Hematopoietic multipotent progenitor cell treated with erythropoietin and hydrocortisone succinate and interleukin-3 and kit ligand, for 4 days (in vitro differentiated cells): ENCODE data around the gene TENT4B.

ENCODE experiments used
- DNase-seq: peaks from one replicate; pipeline ENCODE4 v3.0.0-alpha.2; 2015

The TENT4B gene

DNA sequence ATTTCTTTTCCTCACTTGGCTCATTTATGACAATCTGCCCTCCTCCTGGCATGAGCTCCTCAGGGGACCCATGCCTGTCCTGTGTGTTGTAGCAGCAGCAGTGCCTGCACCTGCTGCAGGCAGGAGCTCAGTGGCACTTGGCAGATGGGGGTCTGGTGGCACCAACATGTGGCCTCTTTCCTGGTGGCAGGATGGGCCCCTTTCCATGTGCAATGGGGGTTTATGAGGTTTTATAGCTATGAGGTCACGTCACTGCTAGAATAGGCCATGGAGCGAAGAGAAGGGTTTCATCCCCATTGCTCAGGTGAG, 120.2 kb downstream of the TENT4B start:
- DNase-seq: no peak

DNA sequence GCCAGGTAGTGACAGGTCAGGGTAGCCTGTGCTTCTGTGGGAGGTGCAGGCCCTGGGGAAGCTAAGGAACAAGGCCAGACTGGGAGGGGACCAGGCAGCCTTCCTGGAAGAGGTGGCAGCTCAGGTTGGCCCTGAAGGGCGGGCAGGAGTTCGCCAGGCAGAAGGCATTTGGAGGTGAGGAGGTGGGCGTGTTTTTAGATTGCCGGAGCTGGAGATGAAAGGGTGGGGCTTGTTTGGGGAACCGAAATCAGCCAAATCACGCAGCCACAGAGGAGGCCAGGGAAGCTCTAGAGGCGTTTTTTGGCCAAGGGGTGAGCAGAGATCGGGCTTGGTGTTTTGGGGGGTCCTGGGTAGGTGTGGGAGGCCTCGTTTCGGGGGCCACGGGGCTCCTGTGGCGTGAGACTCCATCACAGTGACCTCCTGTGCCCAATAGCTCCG, 120.8 kb downstream of the TENT4B start:
- peak; percentile 92 for DNase-seq

DNA sequence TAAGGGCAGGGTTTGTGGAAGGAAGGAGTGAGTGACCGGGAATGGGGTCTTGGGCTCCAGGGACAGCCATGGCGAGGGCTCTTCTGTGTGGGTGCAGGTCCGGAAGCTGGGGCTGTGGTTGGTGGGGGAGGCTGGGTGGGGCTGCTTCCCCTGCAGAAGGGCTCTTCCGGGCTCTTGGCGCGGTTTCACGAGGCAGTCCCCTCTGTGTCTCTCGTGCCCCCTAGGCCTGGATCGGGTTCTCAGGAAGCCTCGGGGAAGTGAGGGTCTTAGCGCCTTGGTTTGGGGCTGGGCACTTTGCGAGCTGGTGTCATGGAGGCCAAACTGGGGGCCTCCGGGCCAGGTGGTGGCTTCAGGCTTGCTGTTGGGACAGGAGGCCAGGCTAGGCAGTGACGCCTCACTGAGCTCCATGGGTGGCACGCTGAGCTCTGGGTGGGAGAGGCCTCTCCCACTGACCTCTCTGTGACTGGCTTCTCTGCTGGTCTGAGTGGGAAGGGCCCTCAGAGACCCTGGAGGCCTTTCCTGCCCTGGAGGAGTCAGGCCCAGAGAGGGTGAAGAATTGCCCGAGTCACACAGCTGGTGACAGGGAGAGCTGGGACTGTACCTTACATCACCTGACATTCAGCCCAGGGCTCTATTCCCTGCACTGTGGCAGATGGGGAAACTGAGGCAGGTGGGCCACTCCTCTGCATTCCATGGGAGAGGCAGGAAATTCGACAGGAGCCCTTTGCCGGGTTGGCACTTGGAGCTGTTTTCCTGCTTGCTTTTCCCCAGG, 121.4 kb downstream of the TENT4B start:
- DNase-seq: peak; percentile 89

DNA sequence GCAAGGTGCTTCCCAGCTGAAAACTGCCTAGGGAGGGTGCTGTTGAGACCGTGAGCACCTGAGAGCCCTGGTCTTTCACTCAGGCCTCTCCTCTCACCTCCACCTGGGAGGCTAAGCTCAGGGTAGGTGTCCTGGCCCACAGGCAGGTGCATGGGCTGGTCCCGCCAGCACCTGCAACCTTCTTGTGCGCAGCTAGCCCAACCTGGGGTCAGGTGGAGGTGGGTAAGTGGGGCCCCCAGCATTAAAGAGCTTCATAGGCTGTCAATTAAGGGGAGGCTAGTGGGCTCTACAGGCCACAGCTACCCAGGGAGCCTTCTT, 122.0 kb downstream of the TENT4B start:
- no peak for DNase-seq

DNA sequence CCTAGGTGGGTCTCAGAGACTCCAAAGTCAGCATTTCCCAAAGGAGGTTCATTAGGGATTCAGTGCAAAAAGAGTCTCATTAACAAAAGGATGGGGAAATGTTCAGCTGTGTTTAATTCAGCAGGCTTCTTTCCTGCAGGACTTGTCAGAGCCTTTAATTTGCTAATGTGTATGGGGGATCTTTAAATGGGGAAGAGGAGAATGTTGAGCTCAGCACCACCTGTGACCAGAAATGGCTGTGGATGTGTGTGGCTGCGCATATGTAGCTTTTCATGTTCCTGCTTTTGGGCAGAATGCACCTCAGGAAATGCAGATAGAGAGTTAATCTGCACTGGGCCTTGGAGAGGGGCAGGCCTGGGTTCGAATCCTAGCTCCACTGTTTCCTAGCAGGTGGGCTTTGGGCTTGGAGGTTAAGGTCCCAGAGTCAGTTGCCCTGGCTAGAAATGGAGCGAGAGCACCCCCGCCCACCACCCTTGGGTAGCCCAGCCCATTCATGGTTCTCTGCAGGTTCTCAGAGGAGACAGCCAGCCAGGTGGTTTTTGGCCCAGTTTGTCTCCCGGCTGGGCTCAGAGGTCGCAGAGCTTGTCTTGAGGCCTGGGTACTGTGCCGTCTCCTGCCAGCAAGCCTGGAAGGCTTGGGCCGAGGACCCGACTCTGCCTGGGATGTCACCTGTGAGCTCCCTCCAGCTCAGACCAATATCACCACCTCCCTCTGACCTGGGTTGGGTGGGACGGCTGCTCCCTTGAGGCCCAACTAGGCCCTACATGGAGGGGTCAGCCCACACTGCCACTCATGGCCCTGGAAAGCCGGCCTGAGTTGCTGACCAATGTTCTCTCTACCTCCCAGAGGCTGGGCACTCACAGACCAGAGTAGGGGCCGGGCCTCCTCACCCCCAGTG, 122.6 kb downstream of the TENT4B start:
- DNase-seq: no peak

DNA sequence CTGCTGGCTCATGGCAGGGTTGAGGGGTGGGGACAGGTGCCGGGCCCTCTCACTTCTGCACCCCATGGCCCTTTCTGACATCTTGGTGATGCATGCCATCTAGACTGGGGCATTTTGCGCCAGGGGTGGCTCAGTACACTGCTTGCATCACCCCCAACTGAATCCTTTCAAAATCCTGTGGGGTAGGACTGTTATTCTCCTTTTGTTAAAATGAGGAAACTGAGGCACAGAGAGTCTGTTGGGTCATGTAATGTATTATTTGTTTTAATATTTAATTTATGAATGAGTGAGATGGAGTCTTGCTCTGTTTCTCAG, 123.2 kb downstream of the TENT4B start:
- no peak for DNase-seq

DNA sequence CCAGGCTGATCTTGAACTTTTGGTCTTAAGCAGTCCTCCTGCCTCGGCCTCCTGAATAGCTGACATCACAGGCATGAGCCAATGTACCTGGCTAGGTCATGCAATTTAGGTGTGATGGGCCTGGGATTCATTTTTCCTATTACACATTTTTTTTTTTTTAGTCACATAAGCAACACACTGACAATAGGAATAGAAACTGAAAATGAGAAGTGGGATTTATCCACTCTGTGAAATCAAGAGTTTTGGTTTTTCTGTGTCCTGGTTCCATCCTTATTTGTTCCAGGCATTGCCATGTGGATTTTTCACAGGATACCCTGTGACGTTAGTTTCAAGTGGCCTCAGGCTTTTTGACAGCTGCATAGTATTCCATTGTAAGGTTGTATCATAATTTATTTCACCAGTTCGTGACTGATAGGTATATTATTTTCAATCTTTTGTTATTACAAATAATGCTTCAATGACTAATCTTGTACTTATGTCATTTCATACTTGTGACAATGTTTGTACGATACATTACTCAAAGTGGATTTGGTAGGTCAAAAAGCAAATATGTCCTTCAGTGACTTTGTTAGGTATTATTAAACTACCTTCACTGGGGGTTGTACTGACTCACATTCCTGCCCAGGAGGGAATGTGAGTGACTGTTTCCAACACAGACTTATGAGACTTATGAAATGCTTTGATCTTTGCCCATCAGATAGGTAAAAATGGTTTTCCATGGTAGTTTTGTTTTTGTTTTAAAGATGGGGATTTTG, 123.9 kb downstream of the TENT4B start:
- no peak for DNase-seq

DNA sequence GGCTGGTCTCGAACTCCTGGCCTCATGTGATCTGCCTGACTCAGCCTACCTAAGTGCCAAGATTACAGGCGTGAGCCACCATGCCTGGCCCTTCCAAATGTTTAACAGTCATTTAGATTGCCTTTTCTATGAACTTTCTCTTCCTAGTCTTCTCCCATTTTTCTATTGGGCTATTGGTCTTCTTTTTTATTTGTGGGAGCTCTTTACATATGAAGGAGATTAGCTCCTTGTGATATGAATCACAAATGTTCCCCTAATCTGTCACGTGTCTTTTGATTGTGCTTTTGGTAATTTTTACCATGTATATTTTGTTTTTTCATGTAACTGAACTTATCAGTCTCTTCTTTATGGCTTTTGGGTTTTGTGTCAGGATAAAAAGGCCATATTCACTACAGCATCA, 125.1 kb downstream of the TENT4B start:
- DNase-seq: no peak

DNA sequence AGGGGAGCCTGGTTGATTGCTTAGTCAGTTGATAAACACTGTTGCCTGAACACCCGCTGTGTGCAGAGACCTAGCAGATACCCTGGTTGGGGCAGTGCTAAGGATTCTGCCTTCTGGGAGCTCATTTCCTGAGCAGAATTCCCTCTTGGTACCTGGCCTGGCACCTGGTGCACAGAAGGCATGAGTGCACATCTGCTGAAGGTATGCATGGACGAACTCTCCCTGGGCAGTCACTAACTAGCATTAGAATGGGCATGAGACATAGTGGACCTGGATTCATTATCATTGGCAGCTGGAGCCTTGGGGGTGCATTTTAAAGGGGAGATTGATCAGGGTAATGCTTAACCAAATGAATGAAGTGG, 126.4 kb downstream of the TENT4B start:
- no peak for DNase-seq

DNA sequence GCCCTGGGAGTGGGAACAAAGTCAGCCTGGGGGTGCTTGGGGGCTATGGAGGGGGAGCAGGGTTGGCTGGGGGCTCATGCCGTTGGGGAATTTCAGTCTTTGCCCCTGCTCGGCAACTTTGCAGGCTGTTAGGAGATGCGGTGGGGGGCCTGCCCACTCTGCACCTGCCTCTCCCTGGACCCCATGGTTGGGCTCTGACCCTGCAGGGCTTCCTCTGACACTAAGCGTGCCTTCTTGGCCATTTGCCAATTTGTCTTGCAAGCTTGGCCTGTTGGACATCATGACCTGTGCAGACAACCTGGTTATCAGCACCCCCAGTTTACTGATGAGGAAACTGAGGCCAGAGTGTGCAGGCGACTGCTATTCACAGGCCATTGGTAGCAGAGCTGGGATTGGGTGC, 127.8 kb downstream of the TENT4B start:
- no peak for DNase-seq
